ENCODE data around the gene BANP.

Gene BANP

DNA sequence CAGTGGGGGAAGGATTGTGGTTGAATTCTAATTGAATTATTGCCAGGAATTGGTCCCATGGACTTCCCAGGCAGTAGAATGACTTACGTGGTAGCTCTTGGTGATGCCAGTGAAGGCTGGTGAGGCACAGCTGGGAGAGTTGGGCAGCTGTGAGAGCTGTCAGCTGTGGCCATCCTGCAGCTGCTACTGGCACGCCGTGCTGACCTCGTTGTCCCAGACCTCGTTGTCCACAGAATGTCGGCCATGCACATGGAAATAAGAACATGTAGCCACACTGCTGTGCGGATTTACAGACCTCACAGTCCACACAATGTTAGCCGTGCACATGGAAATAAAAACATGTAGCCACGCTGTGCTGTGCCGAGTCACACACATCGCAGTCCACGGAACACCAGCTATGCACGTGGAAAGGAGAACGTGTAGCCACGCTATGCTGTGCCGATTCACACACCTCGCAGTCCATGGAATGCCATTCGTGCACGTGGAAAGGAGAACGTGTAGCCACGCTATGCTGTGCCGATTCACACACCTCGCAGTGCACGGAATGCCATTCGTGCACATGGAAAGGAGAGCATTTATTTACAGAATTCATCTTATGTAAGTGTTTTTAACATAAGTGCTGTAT lies 59.2 kb downstream of the BANP start:
- Histone ChIP-seq H3K27ac (ENCODE audit: low read length) (no peak overlapping the region), H3K9ac (ENCODE audit: low read depth, low read length) (no peak overlapping the region), H2AFZ (ENCODE audit: low read depth, low read length) (no peak overlapping the region), H3K79me2 (ENCODE audit: insufficient read depth, low read length) (no peaks in the 10 kb centered on the region), H3K4me2 (ENCODE audit: insufficient read depth, low read length) (no peak overlapping the region), H3K4me3 (ENCODE audit: low read depth in 1 of 2, low read length in 2 of 2) (no peak overlapping the region), H4K20me1 (ENCODE audit: insufficient read depth, low read length) (peaks cover 9% of the 10 kb centered on the region), H3K4me1 (ENCODE audit: insufficient read depth, low read length) (no peaks in the 10 kb centered on the region), H3K9me3 (ENCODE audit: insufficient read depth, low read length, severe bottlenecking) (no peaks in the 10 kb centered on the region), H3K27me3 (ENCODE audit: insufficient read depth, low read length, poor library complexity) (no peaks in the 10 kb centered on the region), H3K36me3 (ENCODE audit: insufficient read depth, low read length) (peaks cover 70% of the 10 kb centered on the region)
- no peak for DNase-seq
- no peak for TF ChIP-seq EZH2 (IDR thresholded peaks at IDR 0.05; ENCODE audit: borderline replicate concordance, low read depth, low read length, severe bottlenecking)
- TF ChIP-seq, protein P1, sequence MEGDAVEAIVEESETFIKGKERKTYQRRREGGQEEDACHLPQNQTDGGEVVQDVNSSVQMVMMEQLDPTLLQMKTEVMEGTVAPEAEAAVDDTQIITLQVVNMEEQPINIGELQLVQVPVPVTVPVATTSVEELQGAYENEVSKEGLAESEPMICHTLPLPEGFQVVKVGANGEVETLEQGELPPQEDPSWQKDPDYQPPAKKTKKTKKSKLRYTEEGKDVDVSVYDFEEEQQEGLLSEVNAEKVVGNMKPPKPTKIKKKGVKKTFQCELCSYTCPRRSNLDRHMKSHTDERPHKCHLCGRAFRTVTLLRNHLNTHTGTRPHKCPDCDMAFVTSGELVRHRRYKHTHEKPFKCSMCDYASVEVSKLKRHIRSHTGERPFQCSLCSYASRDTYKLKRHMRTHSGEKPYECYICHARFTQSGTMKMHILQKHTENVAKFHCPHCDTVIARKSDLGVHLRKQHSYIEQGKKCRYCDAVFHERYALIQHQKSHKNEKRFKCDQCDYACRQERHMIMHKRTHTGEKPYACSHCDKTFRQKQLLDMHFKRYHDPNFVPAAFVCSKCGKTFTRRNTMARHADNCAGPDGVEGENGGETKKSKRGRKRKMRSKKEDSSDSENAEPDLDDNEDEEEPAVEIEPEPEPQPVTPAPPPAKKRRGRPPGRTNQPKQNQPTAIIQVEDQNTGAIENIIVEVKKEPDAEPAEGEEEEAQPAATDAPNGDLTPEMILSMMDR (IDR thresholded peaks at IDR 0.05; ENCODE audit: borderline replicate concordance, extremely low read depth, low read length, poor library complexity, severe bottlenecking), result no peak
- no peak for ATAC-seq (ENCODE audit: insufficient read depth, low read depth)

- Histone ChIP-seq H3K9ac (ENCODE audit: low read depth, low read length) (no peak overlapping the region), H3K4me2 (ENCODE audit: insufficient read depth, low read length) (no peak overlapping the region), H3K4me1 (ENCODE audit: insufficient read depth, low read length) (no peaks in the 10 kb centered on the region), H3K27me3 (ENCODE audit: insufficient read depth, low read length, poor library complexity) (no peaks in the 10 kb centered on the region), H3K4me3 (ENCODE audit: low read depth in 1 of 2, low read length in 2 of 2) (no peak overlapping the region), H4K20me1 (ENCODE audit: insufficient read depth, low read length) (peaks cover 9% of the 10 kb centered on the region), H3K36me3 (ENCODE audit: insufficient read depth, low read length) (peaks cover 67% of the 10 kb centered on the region), H3K79me2 (ENCODE audit: insufficient read depth, low read length) (no peaks in the 10 kb centered on the region), H2AFZ (ENCODE audit: low read depth, low read length) (no peak overlapping the region), H3K9me3 (ENCODE audit: insufficient read depth, low read length, severe bottlenecking) (no peaks in the 10 kb centered on the region), H3K27ac (ENCODE audit: low read length) (no peak overlapping the region)
- DNase-seq (no peak), ATAC-seq (ENCODE audit: insufficient read depth, low read depth) (no peak)
- TF ChIP-seq EZH2 (IDR thresholded peaks at IDR 0.05; ENCODE audit: borderline replicate concordance, low read depth, low read length, severe bottlenecking), result no peak
- TF ChIP-seq, protein P1 (IDR thresholded peaks at IDR 0.05; ENCODE audit: borderline replicate concordance, extremely low read depth, low read length, poor library complexity, severe bottlenecking), result no peak
Observed at GRCh38 chr16:88010968-88011483, 59.8 kb downstream of the BANP start.

GRCh38 chr16:88012360-88012759 lies 61.1 kb downstream of the BANP start:
- TF ChIP-seq, protein P1 (IDR thresholded peaks at IDR 0.05; ENCODE audit: borderline replicate concordance, extremely low read depth, low read length, poor library complexity, severe bottlenecking), result no peak
- TF ChIP-seq EZH2 (IDR thresholded peaks at IDR 0.05; ENCODE audit: borderline replicate concordance, low read depth, low read length, severe bottlenecking), result no peak
- peaks cover 9% of the 10 kb centered on the region; the same call in 1 of the 2 replicates for H4K20me1 ChIP-seq (ENCODE audit: insufficient read depth, low read length)
- no peak for ATAC-seq (ENCODE audit: insufficient read depth, low read depth)

More at GRCh38 chr16:88012360-88012759, 61.1 kb downstream of the BANP start:
- no peaks in the 10 kb centered on the region for H3K9me3 ChIP-seq (ENCODE audit: insufficient read depth, low read length, severe bottlenecking)
- H3K36me3 ChIP-seq (ENCODE audit: insufficient read depth, low read length), result peaks cover 71% of the 10 kb centered on the region
- no peak for DNase-seq
- no peak overlapping the region for H3K9ac ChIP-seq (ENCODE audit: low read depth, low read length)
- no peak overlapping the region for H3K4me2 ChIP-seq (ENCODE audit: insufficient read depth, low read length)
- no peaks in the 10 kb centered on the region for H3K27me3 ChIP-seq (ENCODE audit: insufficient read depth, low read length, poor library complexity)
- no peak overlapping the region for H3K27ac ChIP-seq (ENCODE audit: low read length)
- no peak overlapping the region for H3K4me3 ChIP-seq (ENCODE audit: low read depth in 1 of 2, low read length in 2 of 2)
- no peaks in the 10 kb centered on the region for H3K4me1 ChIP-seq (ENCODE audit: insufficient read depth, low read length)
- no peaks in the 10 kb centered on the region for H3K79me2 ChIP-seq (ENCODE audit: insufficient read depth, low read length)
- no peak overlapping the region for H2AFZ ChIP-seq (ENCODE audit: low read depth, low read length)
